K562 (cell line): Measurements from ENCODE around the gene NLRP7.
"Not testable (repeated sequence)": the region's sequence is repeated elsewhere in the genome, so short reads cannot be mapped to it uniquely, and the experiment has no call there.

Source experiments
- CBX5 ChIP-seq: IDR thresholded peaks from 2 replicates; pipeline ENCODE4 v1.6.1; 2014; ENCODE audit warnings: low read depth, borderline replicate concordance
- CEBPB ChIP-seq: fragments of 450-650 bp; IDR thresholded peaks from 2 replicates; pipeline ENCODE4 v1.6.1; 2016; ENCODE audit warnings: missing genetic modification characterization, missing compliant biosample characterization
- CREB5 ChIP-seq: fragments of 250-450 bp; sonication (Bioruptor Pico); IDR thresholded peaks from 2 replicates; pipeline ENCODE4 v1.5.0; 2020; ENCODE audit warnings: mild to moderate bottlenecking
- CTCF ChIP-seq, 3 experiments: IDR thresholded peaks in 2 of 3; conservative IDR thresholded peaks in 1 of 3; 2 replicates each; pipeline ENCODE4 v1.5.1; 2011 to 2012; ENCODE audit warnings: low read length in 3 of 3, mild to moderate bottlenecking in 3 of 3, control low read depth in 2 of 3, improper control_type of control experiment in 1 of 3, inconsistent platforms in 1 of 3, low read depth in 1 of 3, mixed read lengths in 1 of 3, moderate library complexity in 1 of 3; ENCODE audit not compliant: insufficient read depth in 2 of 3
- ELF1 ChIP-seq: fragments of 200-800 bp; sonication (Bioruptor generic); IDR thresholded peaks from 2 replicates; pipeline ENCODE4 v1.6.1; 2016; ENCODE audit warnings: missing genetic modification characterization, missing compliant biosample characterization
- POLR2H ChIP-seq: IDR thresholded peaks from 2 replicates; pipeline ENCODE4 v1.6.1; 2016; ENCODE audit warnings: missing genetic modification characterization, low read depth, mild to moderate bottlenecking, control low read depth, missing compliant biosample characterization, moderate library complexity
- TCF7L2 ChIP-seq: fragments of 150-350 bp; IDR thresholded peaks from 2 replicates; pipeline ENCODE4 v1.6.1; 2016; ENCODE audit warnings: low read depth, mild to moderate bottlenecking, low read length, moderate library complexity
- ZBED1 ChIP-seq: IDR thresholded peaks from 2 replicates; pipeline ENCODE4 v1.6.1; 2014
- ZFP36 ChIP-seq: fragments of 150-350 bp; IDR thresholded peaks from 2 replicates; pipeline ENCODE4 v1.6.1; 2018; ENCODE audit warnings: low read length, low read depth; ENCODE audit not compliant: partially characterized antibody
- ZNF384 ChIP-seq: IDR thresholded peaks from 2 replicates; pipeline ENCODE4 v1.6.1; 2012; ENCODE audit warnings: low read depth, low read length, improper control_type of control experiment

- TF ChIP-seq ZBED1; POLR2H; CEBPB (tag); TCF7L2; ZNF384; CREB5; ELF1 (tag); CTCF (IDR thresholded peaks at IDR 0.05 in 2 of 3, conservative IDR thresholded peaks at IDR 0.05 in 1 of 3; ENCODE audit: insufficient read depth in 2 of 3, low read depth in 1 of 3, low read length in 3 of 3); CBX5; ZFP36: not testable (repeated sequence)
These were observed 47.7 kb downstream of the NLRP7 start for GRCh38 chr19:54899646-54900045.
